HCT116 (cell line): ENCODE data around the gene CD99L2. TPM values are rescaled to one million over a fixed set of nuclear protein-coding genes. Genes with fewer than 3 reads are reported as not detected.

Experiments
- ATAC-seq: fragments of 200-7000 bp; cut with Tn5 transposase; 2 replicates; pipeline ENCODE4 v1.9.1; 2020; ENCODE audit warnings: mild to moderate bottlenecking, moderate library complexity
- BruUV-seq: library from RNA; stranded (reverse); fragments of 400-500 nt; replicated peaks from 2 replicates; lab custom pipeline; 2021; lab: Mats Ljungman, UMichigan
- CTCF ChIA-PET: fragments of 300-600 bp; sonication (Branson Sonifier 250); formaldehyde crosslinking; loops from one replicate; lab custom pipeline; 2021; ENCODE audit warnings: antibody characterized with exemption; lab: Charles Lee
- POLR2A ChIA-PET: fragments of 300-600, 350-600 bp; sonication (Branson Sonifier 250); formaldehyde crosslinking; loops from one replicate; lab custom pipeline; 2021; ENCODE audit warnings: antibody characterized with exemption; lab: Charles Lee
- RAD21 ChIA-PET, 2 experiments: fragments of 300-600 bp; sonication (Branson Sonifier 250); formaldehyde crosslinking; loops; one replicate each; lab custom pipeline; 2023; ENCODE audit warnings: low total read pairs in 2 of 2; ENCODE audit not compliant: uncharacterized antibody in 2 of 2, unreplicated experiment in 2 of 2, low non-redundant PET in 1 of 2; lab: Charles Lee
- DNase-seq: peaks from one replicate; pipeline ENCODE4 v3.0.0-alpha.2; 2010; ENCODE audit warnings: low read depth, low spot score
- H2AFZ ChIP-seq: fragments of 200-600 bp; shearing (Covaris generic), sonication (generic); 2 replicates; pipeline ENCODE4 v1.6.1; 2017; ENCODE audit warnings: low read depth, mixed run types, mixed read lengths, antibody characterized with exemption, low read length; ENCODE audit not compliant: poor library complexity, severe bottlenecking
- H3K27ac ChIP-seq: 2 replicates; pipeline ENCODE4 v1.5.1; 2012; ENCODE audit warnings: low read depth, low read length
- H3K27me3 ChIP-seq: fragments of 200-600 bp; sonication (generic); 2 replicates; pipeline ENCODE4 v1.6.1; 2016; ENCODE audit warnings: mixed run types, low read length, mixed read lengths; ENCODE audit not compliant: insufficient read depth
- H3K36me3 ChIP-seq, 2 experiments: fragments of 200-500 bp in 1 of 2; fragments of 200-600 bp in 1 of 2; sonication (Bioruptor generic) in 1 of 2; sonication (generic) in 1 of 2; 2 replicates each; pipeline versions ENCODE4 v1.5.1 to v1.6.1; 2014 to 2016; ENCODE audit warnings: low read length in 2 of 2, inconsistent platforms in 1 of 2, mixed read lengths in 1 of 2, mixed run types in 1 of 2; ENCODE audit not compliant: insufficient read depth in 2 of 2, control insufficient read depth in 1 of 2
- H3K4me1 ChIP-seq, 2 experiments: fragments of 200-600 bp in 1 of 2; sonication (generic) in 1 of 2; 2 replicates each; pipeline versions ENCODE4 v1.5.1 to v1.6.1; 2012 to 2017; ENCODE audit warnings: low read length in 2 of 2, inconsistent platforms in 1 of 2, mild to moderate bottlenecking in 1 of 2, mixed read lengths in 1 of 2, mixed run types in 1 of 2, moderate library complexity in 1 of 2; ENCODE audit not compliant: insufficient read depth in 2 of 2, control insufficient read depth in 1 of 2
- H3K4me2 ChIP-seq: fragments of 200-600 bp; sonication (generic); 2 replicates; pipeline ENCODE4 v1.6.1; 2017; ENCODE audit warnings: mixed run types, low read length, mixed read lengths
- H3K4me3 ChIP-seq, 2 experiments: fragments of 200-600 bp in 1 of 2; sonication (generic) in 1 of 2; replicated peaks in 1 of 2; 2 replicates each; pipeline ENCODE4 v1.5.1; 2011 to 2016; ENCODE audit warnings: low read length in 2 of 2, control low read depth in 1 of 2, low read depth in 1 of 2, mild to moderate bottlenecking in 1 of 2, mixed read lengths in 1 of 2, mixed run types in 1 of 2
- H3K79me2 ChIP-seq: fragments of 200-600 bp; sonication (generic); 2 replicates; pipeline ENCODE4 v1.6.1; 2017; ENCODE audit warnings: mild to moderate bottlenecking, mixed run types, low read length, moderate library complexity, mixed read lengths; ENCODE audit not compliant: insufficient read depth
- H3K9ac ChIP-seq: fragments of 200-600 bp; sonication (generic); 2 replicates; pipeline ENCODE4 v1.6.1; 2016; ENCODE audit warnings: low read length, mixed read lengths
- H3K9me2 ChIP-seq: fragments of 200-600 bp; sonication (generic), shearing (Covaris generic); 2 replicates; pipeline ENCODE4 v1.6.1; 2017; ENCODE audit warnings: mixed run types, mild to moderate bottlenecking, moderate library complexity; ENCODE audit not compliant: insufficient read depth
- H3K9me3 ChIP-seq, 2 experiments: fragments of 200-500 bp in 1 of 2; fragments of 200-600 bp in 1 of 2; sonication (Bioruptor generic) in 1 of 2; sonication (generic) in 1 of 2; 2 replicates each; pipeline ENCODE4 v1.6.1; 2014 to 2017; ENCODE audit warnings: low read length in 2 of 2, mixed read lengths in 2 of 2, inconsistent platforms in 1 of 2, low read depth in 1 of 2, mild to moderate bottlenecking in 1 of 2, mixed run types in 1 of 2, moderate library complexity in 1 of 2; ENCODE audit not compliant: control insufficient read depth in 1 of 2, insufficient read depth in 1 of 2
- H4K20me1 ChIP-seq: fragments of 200-600 bp; sonication (generic), shearing (Covaris generic); 2 replicates; pipeline ENCODE4 v1.6.1; 2017; ENCODE audit warnings: mixed run types, mild to moderate bottlenecking, moderate library complexity; ENCODE audit not compliant: insufficient read depth
- ATF3 ChIP-seq: IDR thresholded peaks from 2 replicates; pipeline ENCODE4 v1.6.1; 2012
- ELF1 ChIP-seq: IDR thresholded peaks from 2 replicates; pipeline ENCODE4 v1.6.1; 2012; ENCODE audit warnings: low read depth, borderline replicate concordance
- EZH2 ChIP-seq: fragments of 200-600 bp; sonication (generic); IDR thresholded peaks from 2 replicates; pipeline ENCODE4 v1.6.1; 2017; ENCODE audit warnings: antibody characterized with exemption, mixed run types
- JUND ChIP-seq: IDR thresholded peaks from 2 replicates; pipeline ENCODE4 v1.6.1; 2012
- POLR2A ChIP-seq: IDR thresholded peaks from 2 replicates; pipeline ENCODE4 v1.7.0; 2011; ENCODE audit warnings: borderline replicate concordance; ENCODE audit not compliant: insufficient read depth, insufficient read length; ENCODE audit errors: extremely low read depth
- POLR2AphosphoS5 ChIP-seq: IDR thresholded peaks from 2 replicates; pipeline ENCODE4 v1.6.1; 2011; ENCODE audit warnings: mild to moderate bottlenecking, low read depth, low read length, moderate library complexity
- RAD21 ChIP-seq: IDR thresholded peaks from 2 replicates; pipeline ENCODE4 v1.6.1; 2012; ENCODE audit warnings: low read depth, mild to moderate bottlenecking
- REST ChIP-seq: IDR thresholded peaks from 2 replicates; pipeline ENCODE4 v1.6.1; 2012; ENCODE audit warnings: low read depth
- SIN3A ChIP-seq: IDR thresholded peaks from 2 replicates; pipeline ENCODE4 v1.6.1; 2012; ENCODE audit warnings: low read depth
- SRF ChIP-seq: IDR thresholded peaks from 2 replicates; pipeline ENCODE4 v1.6.1; 2012; ENCODE audit warnings: low read depth
- ZBTB33 ChIP-seq: IDR thresholded peaks from 2 replicates; pipeline ENCODE4 v1.6.1; 2011; ENCODE audit warnings: mild to moderate bottlenecking, low read length, moderate library complexity; ENCODE audit not compliant: insufficient replicate concordance; ENCODE audit errors: extremely low read depth
- intact Hi-C: fragments of 100-400 bp; cut with micrococcal nuclease; formaldehyde crosslinking; loops from 2 replicates; pipeline ENCODE4 v1.10.0; 2022
- total RNA-seq: library from RNA; stranded (reverse); gene quantifications from one replicate; pipeline ENCODE4 v1.2.1, GENCODE V29; 2021; ENCODE audit not compliant: unreplicated experiment

CD99L2 gene
- total RNA-seq, 1 experiment from 2014 or later = 6.2 TPM

- Histone ChIP-seq H3K4me2 (no peak overlapping the region), H3K4me1 (no peaks in the 10 kb centered on the region), H3K9me3 (no peaks in the 10 kb centered on the region), H3K79me2 (no peaks in the 10 kb centered on the region), H3K27me3 (no peaks in the 10 kb centered on the region), H3K36me3 (no peaks in the 10 kb centered on the region), H3K4me3 (no peak overlapping the region), H4K20me1 (no peaks in the 10 kb centered on the region), H3K9ac (no peak overlapping the region), H2AFZ (no peak overlapping the region), H3K27ac (no peak overlapping the region), H3K9me2 (no peaks in the 10 kb centered on the region)
- no peak for DNase-seq
- POLR2A ChIA-PET = no interaction called here
- no TSS peak for BruUV-seq
- RAD21 ChIA-PET = no interaction called here
- TF ChIP-seq JUND = no peak
- no peak for TF ChIP-seq ATF3
- no peak for TF ChIP-seq RAD21
- TF ChIP-seq ELF1 = no peak
- TF ChIP-seq POLR2A = no peak
- TF ChIP-seq ZBTB33 = no peak
- TF ChIP-seq REST = no peak
- TF ChIP-seq POLR2AphosphoS5 = no peak
- no peak for TF ChIP-seq EZH2
- TF ChIP-seq SIN3A = no peak
- TF ChIP-seq SRF = no peak
- no peak for ATAC-seq
- CTCF ChIA-PET = no interaction called here
- intact Hi-C loops = no loop called here
Measured at GRCh38 chrX:150863191-150863590, 35.3 kb downstream of the CD99L2 start.
